CD8-positive, alpha-beta memory T cell (primary cell): ENCODE data around the gene CMAS. TPM values are rescaled to one million over a fixed set of nuclear protein-coding genes. Genes with fewer than 3 reads are reported as not detected.
"Not testable (repeated sequence)": the region's sequence is repeated elsewhere in the genome, so short reads cannot be mapped to it uniquely, and the experiment has no call there.

Source experiments
- CTCF ChIA-PET: fragments of 350-600 bp; sonication (Branson Sonifier 250); formaldehyde crosslinking; loops from one replicate; lab custom pipeline; 2021; ENCODE audit warnings: antibody characterized with exemption; lab: Charles Lee
- POLR2A ChIA-PET: fragments of 350-600 bp; sonication (Branson Sonifier 250); formaldehyde crosslinking; loops from one replicate; lab custom pipeline; 2021; ENCODE audit warnings: antibody characterized with exemption; lab: Charles Lee
- DNase-seq, 5 donors: peaks; one replicate each; pipeline versions ENCODE4 v3.0.0 to v3.0.0-alpha.2; 2020 to 2022; ENCODE audit warnings: mixed read lengths in 1 of 5
- H3K27ac ChIP-seq: one replicate; pipeline ENCODE4 v1.7.0; 2013; ENCODE audit warnings: low read depth, mild to moderate bottlenecking, low read length, moderate library complexity
- H3K27me3 ChIP-seq: 2 replicates; pipeline ENCODE4 v1.7.0; 2013; ENCODE audit warnings: low read length, mild to moderate bottlenecking; ENCODE audit not compliant: insufficient read depth, poor library complexity, severe bottlenecking
- H3K36me3 ChIP-seq: 2 replicates; pipeline ENCODE4 v1.7.0; 2013; ENCODE audit warnings: mild to moderate bottlenecking, low read length, moderate library complexity; ENCODE audit not compliant: insufficient read depth
- H3K4me1 ChIP-seq: 2 replicates; pipeline ENCODE4 v1.7.0; 2013; ENCODE audit warnings: mild to moderate bottlenecking, low read length, moderate library complexity; ENCODE audit not compliant: insufficient read depth
- H3K4me3 ChIP-seq: 2 replicates; pipeline ENCODE4 v1.7.0; 2013; ENCODE audit warnings: mild to moderate bottlenecking, low read length
- H3K9me3 ChIP-seq: 2 replicates; pipeline ENCODE4 v1.7.0; 2013; ENCODE audit warnings: mild to moderate bottlenecking, low read length
- H3K27ac Mint-ChIP-seq, 8 donors: one replicate each; pipeline ENCODE4 v1.8.0; 2020 to 2021; ENCODE audit warnings: mixed read lengths in 8 of 8, mild to moderate bottlenecking in 6 of 8, inconsistent platforms in 3 of 8, moderate library complexity in 3 of 8
- H3K27me3 Mint-ChIP-seq, 2 donors: one replicate each; pipeline ENCODE4 v1.8.0; 2020 to 2021; ENCODE audit warnings: mixed read lengths in 2 of 2, mild to moderate bottlenecking in 1 of 2, moderate library complexity in 1 of 2
- H3K36me3 Mint-ChIP-seq, 3 donors: one replicate each; pipeline ENCODE4 v1.8.0; 2020 to 2021; ENCODE audit warnings: mixed read lengths in 3 of 3, inconsistent platforms in 1 of 3, mild to moderate bottlenecking in 1 of 3
- H3K4me1 Mint-ChIP-seq, 3 donors: one replicate each; pipeline ENCODE4 v1.8.0; 2020 to 2021; ENCODE audit warnings: mixed read lengths in 3 of 3, inconsistent platforms in 1 of 3, mild to moderate bottlenecking in 1 of 3
- H3K4me3 Mint-ChIP-seq, 7 donors: one replicate each; pipeline ENCODE4 v1.8.0; 2020 to 2021; ENCODE audit warnings: mixed read lengths in 7 of 7, mild to moderate bottlenecking in 6 of 7, moderate library complexity in 4 of 7, inconsistent platforms in 2 of 7
- H3K9me3 Mint-ChIP-seq, 5 donors: one replicate each; pipeline ENCODE4 v1.8.0; 2020 to 2022; ENCODE audit warnings: mixed read lengths in 5 of 5, mild to moderate bottlenecking in 3 of 5, moderate library complexity in 2 of 5, inconsistent platforms in 1 of 5
- polyA plus RNA-seq: library from polyadenylated mRNA; unstranded; fragments of 300-500 nt; fragmentation: Illumina TruSeq; gene quantifications from one replicate; pipeline ENCODE4 v1.2.3, GENCODE V29; 2021
- total RNA-seq, 2 experiments: library from RNA; stranded (reverse); gene quantifications; one replicate each; pipeline ENCODE4 v1.2.3, GENCODE V29; 2021

CMAS gene
- total and polyA plus RNA-seq, 3 experiments from 2014 or later: 39.8 to 41.0 (median 40.3) TPM

DNA sequence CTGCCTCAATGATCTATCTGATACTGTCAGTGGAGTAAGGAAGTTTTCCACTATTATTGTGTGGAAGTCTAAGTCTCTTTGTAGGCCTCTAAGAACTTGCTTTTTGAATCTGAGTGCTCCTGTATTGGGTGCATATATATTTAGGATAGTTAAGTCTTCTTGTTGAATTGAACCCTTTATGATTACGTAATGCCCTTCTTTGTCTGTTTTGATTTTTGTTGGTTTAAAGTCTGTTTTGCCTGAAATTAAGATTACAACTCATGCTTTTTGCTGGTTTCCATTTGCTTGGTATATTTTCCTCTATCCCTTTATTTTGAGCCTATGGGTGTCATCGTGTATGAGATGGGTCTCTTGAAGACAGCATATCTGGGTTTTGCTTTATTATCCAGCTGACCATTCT is 53.0 kb downstream of the CMAS start:
- H3K36me3 Mint-ChIP-seq, H3K27ac Mint-ChIP-seq, POLR2A ChIA-PET, H3K4me3 Mint-ChIP-seq, H3K27me3 Mint-ChIP-seq, H3K9me3 Mint-ChIP-seq, H3K36me3 ChIP-seq, DNase-seq, H3K9me3 ChIP-seq, H3K4me3 ChIP-seq, H3K27ac ChIP-seq, H3K27me3 ChIP-seq: not testable (repeated sequence)
- peaks cover 6 to 11% (median 8%) of the 10 kb centered on the region in 3 donors for H3K4me1 Mint-ChIP-seq
- CTCF ChIA-PET: interaction anchor here (1.0 kb wide), 1 partner anchor 359 kb away, joined by 3 read pairs; no protein-coding TSS in a partner anchor
- H3K4me1 ChIP-seq: peaks cover 10% of the 10 kb centered on the region

- CTCF ChIA-PET: interaction anchor here (1.3 to 3.8 kb wide), 8 partner anchors 21 to 359 kb away, joined by 3 to 24 read pairs (median 9); no protein-coding TSS in a partner anchor
- H3K36me3 ChIP-seq: no peaks in the 10 kb centered on the region
- POLR2A ChIA-PET: interaction anchor here (1.0 kb wide), 1 partner anchor 234 kb away, joined by 3 read pairs; no protein-coding TSS in a partner anchor
- H3K36me3 Mint-ChIP-seq: no peaks in the 10 kb centered on the region
- no peak overlapping the region for H3K27ac ChIP-seq
- H3K4me1 Mint-ChIP-seq: peaks cover 6 to 11% (median 8%) of the 10 kb centered on the region in 3 donors
- no peaks in the 10 kb centered on the region for H3K27me3 Mint-ChIP-seq
- peaks cover 10% of the 10 kb centered on the region for H3K4me1 ChIP-seq
- no peak overlapping the region for H3K27ac Mint-ChIP-seq
- DNase-seq: peak in 3 of 5 donors; percentile 16 to 61 (median 47)
- H3K9me3 Mint-ChIP-seq: no peaks in the 10 kb centered on the region
- H3K27me3 ChIP-seq: no peaks in the 10 kb centered on the region
- H3K4me3 Mint-ChIP-seq: peak overlapping the region in 1 of 7 donors; percentile 40
- H3K9me3 ChIP-seq: no peaks in the 10 kb centered on the region
- H3K4me3 ChIP-seq: no peak overlapping the region
These were observed 55.1 kb downstream of the CMAS start for GRCh38 chr12:22100958-22101748.

- Mint-ChIP-seq H3K4me1 (peaks cover 6 to 11% (median 8%) of the 10 kb centered on the region in 3 donors), H3K4me3 (peak overlapping the region in 1 of 7 donors; percentile 8), H3K9me3 (no peaks in the 10 kb centered on the region), H3K27ac (no peak overlapping the region), H3K36me3 (no peaks in the 10 kb centered on the region), H3K27me3 (no peaks in the 10 kb centered on the region)
- Histone ChIP-seq H3K27ac (no peak overlapping the region), H3K36me3 (no peaks in the 10 kb centered on the region), H3K9me3 (no peaks in the 10 kb centered on the region), H3K27me3 (no peaks in the 10 kb centered on the region), H3K4me3 (no peak overlapping the region), H3K4me1 (peaks cover 10% of the 10 kb centered on the region)
- POLR2A ChIA-PET: no interaction called here
- DNase-seq: no peak
- CTCF ChIA-PET: interaction anchor here (1.5 to 3.8 kb wide), 7 partner anchors 20 to 358 kb away, joined by 3 to 24 read pairs (median 10); no protein-coding TSS in a partner anchor
These were observed 55.8 kb downstream of the CMAS start for GRCh38 chr12:22101749-22102243.

GRCh38 chr12:22103418-22103817 is 57.4 kb downstream of the CMAS start:
- H3K9me3 Mint-ChIP-seq: no peaks in the 10 kb centered on the region
- Histone ChIP-seq H3K27ac (no peak overlapping the region), H3K4me3 (no peak overlapping the region), H3K4me1 (peaks cover 10% of the 10 kb centered on the region), H3K27me3 (no peaks in the 10 kb centered on the region), H3K9me3 (no peaks in the 10 kb centered on the region), H3K36me3 (no peaks in the 10 kb centered on the region)
- no peaks in the 10 kb centered on the region for H3K27me3 Mint-ChIP-seq
- POLR2A ChIA-PET: no interaction called here
- DNase-seq: no peak
- no peak overlapping the region for H3K4me3 Mint-ChIP-seq
- CTCF ChIA-PET: interaction anchor here (2.8 to 3.8 kb wide), 2 partner anchors 18 to 357 kb away, joined by 10 to 24 read pairs; no protein-coding TSS in a partner anchor
- H3K27ac Mint-ChIP-seq: no peak overlapping the region
- peaks cover 6 to 11% (median 9%) of the 10 kb centered on the region in 3 donors for H3K4me1 Mint-ChIP-seq
- H3K36me3 Mint-ChIP-seq: no peaks in the 10 kb centered on the region

DNA sequence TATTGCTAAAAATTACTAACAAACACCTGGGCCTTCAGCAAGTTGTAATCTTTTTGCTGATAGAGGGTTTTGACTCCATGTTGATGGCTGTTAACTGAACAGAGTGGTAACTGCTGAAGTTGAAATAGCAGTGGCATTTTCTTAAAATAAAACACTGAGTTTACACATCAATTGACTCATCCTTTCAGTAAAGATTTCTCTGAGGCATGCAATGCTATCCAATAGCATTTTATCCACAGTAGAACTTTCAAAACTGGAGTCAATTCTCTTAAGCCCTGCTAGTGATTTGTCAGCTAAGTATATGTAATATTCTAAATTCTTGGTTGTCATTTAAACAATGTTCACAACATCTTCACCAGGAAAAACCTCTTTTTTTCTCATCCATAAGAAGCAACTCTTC is 59.5 kb downstream of the CMAS start:
- no peak overlapping the region for H3K4me3 ChIP-seq
- Mint-ChIP-seq H3K9me3 (no peaks in the 10 kb centered on the region), H3K27me3 (no peaks in the 10 kb centered on the region), H3K27ac (no peak overlapping the region), H3K4me3 (no peak overlapping the region), H3K4me1 (peaks cover 19 to 26% (median 23%) of the 10 kb centered on the region in 3 donors), H3K36me3 (no peaks in the 10 kb centered on the region)
- DNase-seq: no peak
- no peaks in the 10 kb centered on the region for H3K36me3 ChIP-seq
- H3K9me3 ChIP-seq: no peaks in the 10 kb centered on the region
- peaks cover 15% of the 10 kb centered on the region for H3K4me1 ChIP-seq
- H3K27ac ChIP-seq: no peak overlapping the region
- CTCF ChIA-PET: no interaction called here
- no peaks in the 10 kb centered on the region for H3K27me3 ChIP-seq
- POLR2A ChIA-PET: no interaction called here

- ChIA-PET POLR2A (no interaction called here), CTCF (no interaction called here)
- Mint-ChIP-seq H3K36me3 (peaks cover 0 to 4% (median 0%) of the 10 kb centered on the region in 3 donors), H3K4me3 (peak overlapping the region in 3 of 7 donors; percentile 0 to 25 (median 1)), H3K4me1 (peaks cover 13 to 17% (median 16%) of the 10 kb centered on the region in 3 donors), H3K9me3 (no peaks in the 10 kb centered on the region), H3K27me3 (peaks cover 0 to 2% of the 10 kb centered on the region in 2 donors), H3K27ac (peak overlapping the region in 3 of 8 donors; percentile 15 to 67 (median 38))
- Histone ChIP-seq H3K36me3 (no peaks in the 10 kb centered on the region), H3K4me3 (no peak overlapping the region), H3K27ac (no peak overlapping the region), H3K27me3 (no peaks in the 10 kb centered on the region), H3K9me3 (no peaks in the 10 kb centered on the region), H3K4me1 (peaks cover 5% of the 10 kb centered on the region)
- DNase-seq: no peak
These were observed 64.2 kb downstream of the CMAS start for GRCh38 chr12:22110176-22110575.

Other genes with a start within 250 kb of the CMAS start
- not detected for gene ABCC9, start 104.8 kb upstream of the CMAS start, total RNA-seq
- gene ABCC9, start 104.8 kb upstream of the CMAS start, polyA plus RNA-seq: not detected